Activated CD4-positive, alpha-beta T cell treated with anti-CD3 and anti-CD28 coated beads, Interleukin-2, Interleukin-6, amounts not matched to agents 100 ng/mL and 50 ng/mL, durations not matched to agents 16 hours and 8 hours (primary cell): ENCODE results near the gene SH3BP1.
A peak's percentile ranks its signal among the peaks of the same experiment; 100 is the strongest.

Experiments
- DNase-seq: peaks from one replicate; pipeline ENCODE4 v3.0.0-alpha.2; 2020

The SH3BP1 gene

DNA sequence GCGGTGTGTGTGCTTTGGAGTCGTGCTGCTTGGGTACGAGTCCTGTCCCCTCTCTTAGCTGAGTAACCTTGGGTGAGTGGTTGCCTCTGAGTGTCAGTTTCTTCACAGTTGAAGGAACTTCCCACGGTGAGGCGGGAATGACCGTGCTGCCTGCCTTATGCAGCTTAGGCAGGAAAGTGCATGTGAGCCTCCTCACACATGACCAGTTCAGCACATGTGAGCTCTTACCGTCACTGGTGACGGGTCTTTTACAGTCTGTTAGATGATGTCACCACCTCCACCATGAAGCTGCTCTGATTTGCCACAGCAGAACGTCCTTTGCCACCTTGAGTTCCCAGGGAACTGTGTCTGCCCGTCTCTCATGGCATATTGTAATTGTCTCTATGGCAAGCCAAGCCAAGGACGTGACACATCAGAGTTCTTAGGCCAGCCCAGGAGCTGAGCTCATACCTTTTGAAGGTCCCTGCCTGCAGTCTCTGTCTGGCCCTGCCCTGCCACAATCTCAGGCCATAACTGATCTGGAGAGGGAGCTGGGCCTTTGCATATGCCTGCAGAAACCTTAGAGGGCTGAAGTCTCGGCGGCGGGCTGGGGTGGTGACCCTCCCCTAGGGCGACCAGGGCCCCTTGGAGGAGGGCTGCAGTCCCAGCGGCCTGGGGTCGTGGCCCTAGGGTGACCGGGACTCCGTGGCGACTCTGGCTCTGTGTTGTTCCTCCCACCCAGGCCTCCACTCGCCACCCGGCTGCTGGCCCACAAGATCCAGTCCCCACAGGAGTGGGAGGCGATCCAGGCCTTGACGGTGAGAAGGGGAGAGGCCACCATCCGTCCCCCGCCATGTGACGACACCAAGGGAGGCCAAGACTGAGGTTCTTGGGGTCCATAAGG is 23.0 kb upstream of the SH3BP1 start:
- no peak for DNase-seq

GRCh38 chr22:37617431-37617830 is 22.0 kb upstream of the SH3BP1 start:
- no peak for DNase-seq

GRCh38 chr22:37618072-37618656 is 21.3 kb upstream of the SH3BP1 start:
- DNase-seq, result no peak

DNA sequence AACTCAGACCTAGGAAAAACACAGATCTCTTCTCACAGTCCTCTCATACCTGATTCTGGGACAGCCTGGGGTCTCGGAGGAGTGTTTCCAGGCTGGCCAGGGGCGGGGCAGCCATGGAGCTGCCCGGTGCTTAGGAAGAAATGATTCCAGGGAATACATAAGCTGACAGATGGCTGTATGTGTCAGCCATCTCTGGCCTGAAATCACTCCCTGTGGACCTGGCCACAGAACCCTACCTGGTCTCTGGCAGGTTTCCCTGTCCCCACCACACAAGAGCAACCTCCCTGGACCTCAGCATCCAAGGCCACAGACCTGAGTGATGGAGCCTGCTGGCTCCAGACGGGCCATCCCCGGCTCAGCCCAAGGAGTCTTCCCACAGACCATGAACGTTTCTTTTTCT is 20.8 kb upstream of the SH3BP1 start:
- no peak for DNase-seq

- DNase-seq, result no peak
Observed at GRCh38 chr22:37619991-37620390, 19.5 kb upstream of the SH3BP1 start.

DNA sequence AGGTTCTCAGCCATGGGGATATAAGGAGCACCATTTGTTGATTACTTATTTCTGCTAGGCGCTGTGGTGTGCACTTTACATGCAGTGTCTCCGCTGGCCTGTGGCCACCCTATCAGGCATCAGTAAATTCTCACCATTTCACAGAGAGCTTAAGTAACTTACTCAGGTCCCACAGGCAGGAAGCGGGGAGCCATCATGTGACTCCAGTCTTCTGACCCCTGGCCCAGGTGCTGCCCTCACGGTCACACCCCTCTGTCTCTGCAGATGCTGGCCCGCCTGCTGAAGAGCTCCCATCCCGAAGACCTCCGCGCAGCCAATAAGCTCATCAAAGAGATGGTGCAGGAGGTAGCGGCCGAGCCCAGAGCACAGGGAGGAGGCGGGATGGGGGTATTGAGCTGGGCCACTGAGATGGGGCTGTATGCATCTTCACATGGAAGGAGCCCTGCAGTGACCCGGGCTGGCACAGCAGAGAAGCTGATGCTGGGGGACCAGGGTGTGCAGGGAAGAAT is 18.1 kb upstream of the SH3BP1 start:
- no peak for DNase-seq

- peak; percentile 80 for DNase-seq
Observed at GRCh38 chr22:37623075-37624016, 16.1 kb upstream of the SH3BP1 start.

- no peak for DNase-seq
Observed at GRCh38 chr22:37624017-37624365, 15.5 kb upstream of the SH3BP1 start.

- DNase-seq, result no peak
Observed at GRCh38 chr22:37624876-37625275, 14.6 kb upstream of the SH3BP1 start.

DNA sequence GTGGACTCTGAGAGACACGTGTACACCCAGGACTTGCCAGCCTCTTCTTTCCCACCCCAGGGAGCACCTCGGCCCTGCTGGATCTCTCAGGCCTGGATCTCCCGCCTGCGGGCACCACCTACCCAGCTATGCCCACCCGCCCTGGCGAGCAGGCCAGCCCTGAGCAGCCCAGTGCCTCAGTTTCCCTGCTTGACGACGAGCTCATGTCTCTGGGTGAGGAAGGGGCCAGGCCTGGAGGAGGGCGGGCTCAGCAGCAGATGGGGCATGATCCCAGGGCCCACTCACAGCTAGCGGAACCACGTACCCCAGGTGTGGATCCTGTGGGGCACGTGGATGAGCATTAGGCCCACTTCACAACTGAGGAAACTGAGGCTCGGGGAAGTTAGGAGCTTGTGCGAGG is 13.7 kb upstream of the SH3BP1 start:
- no peak for DNase-seq

DNA sequence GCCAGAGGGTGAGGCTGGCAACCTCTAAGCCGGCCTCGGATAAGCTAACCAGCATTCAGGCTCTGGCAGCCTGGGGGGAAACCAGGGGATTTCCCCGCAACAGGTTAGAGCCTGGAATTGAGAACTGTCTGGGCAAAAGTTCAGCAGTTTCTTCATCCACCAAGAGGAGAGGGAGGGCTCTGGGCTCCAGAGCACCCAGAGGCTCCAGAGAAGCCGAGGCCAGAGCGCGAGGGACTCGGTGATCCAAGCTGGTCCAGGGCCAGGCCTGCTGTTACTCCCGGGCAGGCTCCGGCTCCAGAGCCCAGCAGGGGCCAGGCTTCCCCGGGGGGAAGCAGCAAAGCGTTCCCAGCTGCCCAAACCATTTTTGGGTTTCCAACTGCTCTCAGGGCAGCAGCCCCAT is 13.3 kb upstream of the SH3BP1 start:
- DNase-seq, result no peak

DNA sequence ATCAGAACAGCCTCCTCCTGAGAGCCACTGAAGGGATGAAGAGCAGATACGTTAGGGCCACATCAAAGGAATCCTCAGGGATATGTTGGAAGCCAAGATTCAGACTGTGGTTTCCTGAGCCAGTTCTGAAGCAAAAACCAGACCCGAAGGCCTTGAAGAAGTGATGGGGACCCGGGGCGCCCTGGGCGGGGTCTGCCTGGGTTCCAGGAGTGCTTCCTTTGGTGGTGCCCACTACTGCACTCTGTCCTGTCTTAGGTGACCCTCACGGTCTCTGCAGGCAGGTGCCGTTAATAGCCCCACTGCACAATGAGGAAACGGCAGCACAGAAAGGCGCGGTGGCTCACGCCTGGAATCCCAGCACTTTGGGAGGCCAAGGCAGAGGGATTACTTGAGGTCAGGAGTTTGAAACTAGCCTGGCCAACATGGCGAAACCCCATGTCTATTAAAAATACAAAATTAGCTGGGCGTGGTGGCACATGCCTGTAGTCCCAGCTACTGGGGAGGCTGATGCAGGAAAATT is 12.9 kb upstream of the SH3BP1 start:
- DNase-seq, result no peak

- DNase-seq, result no peak
Observed at GRCh38 chr22:37627121-37627520, 12.3 kb upstream of the SH3BP1 start.

- peak; percentile 66 for DNase-seq
Observed at GRCh38 chr22:37627545-37627944, 11.9 kb upstream of the SH3BP1 start.

DNA sequence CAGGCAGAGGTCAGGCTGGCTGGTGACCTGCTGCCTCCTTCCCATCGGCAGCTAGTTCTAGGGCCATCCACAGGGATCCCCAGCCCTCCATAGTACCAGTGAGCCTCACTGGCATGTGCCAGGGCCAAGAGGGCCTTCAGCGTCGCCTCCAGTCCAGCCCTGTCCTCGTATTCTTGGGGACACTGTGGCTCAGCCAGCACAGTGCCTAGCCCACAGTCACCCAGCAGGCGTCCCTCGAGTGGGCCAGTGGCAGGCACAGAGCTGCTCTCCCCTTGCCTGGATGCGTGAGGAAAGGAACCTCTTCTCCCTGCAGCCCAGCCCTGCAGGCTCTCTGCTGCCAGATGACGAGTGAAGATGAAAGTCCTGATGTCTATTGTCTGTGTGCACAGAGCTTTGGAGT is 10.6 kb upstream of the SH3BP1 start:
- DNase-seq, result no peak

DNA sequence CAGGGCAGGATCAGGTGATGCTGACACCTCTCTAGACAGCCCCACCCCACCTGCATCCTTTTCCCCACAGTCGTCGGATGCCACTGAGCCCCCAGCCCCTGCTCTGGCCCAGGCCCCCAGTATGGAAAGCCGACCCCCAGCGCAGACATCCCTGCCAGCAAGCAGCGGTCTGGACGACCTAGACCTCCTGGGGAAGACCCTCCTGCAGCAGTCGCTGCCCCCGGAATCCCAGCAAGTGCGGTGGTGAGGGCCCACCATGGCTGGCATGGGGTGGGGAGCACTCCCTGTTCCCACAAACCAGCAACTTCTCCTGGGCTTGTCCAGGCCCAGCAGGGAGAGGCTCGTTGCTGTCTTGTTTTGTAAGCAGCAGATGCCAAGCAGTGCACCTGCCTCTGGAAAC is 9.5 kb upstream of the SH3BP1 start:
- no peak for DNase-seq

DNA sequence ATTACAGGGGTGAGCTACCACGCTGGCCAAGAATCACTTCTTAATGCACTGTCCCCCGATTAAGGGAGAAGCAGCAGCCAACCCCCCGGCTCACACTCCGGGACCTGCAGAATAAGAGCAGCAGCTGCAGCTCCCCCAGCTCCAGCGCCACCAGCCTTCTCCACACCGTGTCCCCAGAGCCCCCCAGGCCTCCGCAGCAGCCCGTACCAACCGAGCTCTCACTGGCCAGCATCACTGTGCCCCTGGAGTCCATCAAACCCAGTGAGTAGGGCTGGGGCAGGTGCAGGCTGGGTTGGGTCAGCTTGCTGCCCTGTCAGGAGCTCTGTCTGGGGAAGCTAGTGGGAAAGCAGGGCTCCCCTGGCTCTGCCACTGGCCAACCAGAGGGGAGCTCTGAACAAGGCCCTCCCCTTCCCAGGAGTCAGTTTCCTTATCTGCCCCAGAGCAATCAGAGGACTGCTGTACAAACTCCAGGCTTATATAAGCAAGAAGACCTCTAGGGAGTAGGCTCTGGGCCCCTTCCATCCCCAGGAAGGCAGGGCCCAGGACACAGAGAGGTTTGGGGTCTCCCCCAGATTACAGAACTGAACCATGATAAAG is 8.5 kb upstream of the SH3BP1 start:
- no peak for DNase-seq

DNA sequence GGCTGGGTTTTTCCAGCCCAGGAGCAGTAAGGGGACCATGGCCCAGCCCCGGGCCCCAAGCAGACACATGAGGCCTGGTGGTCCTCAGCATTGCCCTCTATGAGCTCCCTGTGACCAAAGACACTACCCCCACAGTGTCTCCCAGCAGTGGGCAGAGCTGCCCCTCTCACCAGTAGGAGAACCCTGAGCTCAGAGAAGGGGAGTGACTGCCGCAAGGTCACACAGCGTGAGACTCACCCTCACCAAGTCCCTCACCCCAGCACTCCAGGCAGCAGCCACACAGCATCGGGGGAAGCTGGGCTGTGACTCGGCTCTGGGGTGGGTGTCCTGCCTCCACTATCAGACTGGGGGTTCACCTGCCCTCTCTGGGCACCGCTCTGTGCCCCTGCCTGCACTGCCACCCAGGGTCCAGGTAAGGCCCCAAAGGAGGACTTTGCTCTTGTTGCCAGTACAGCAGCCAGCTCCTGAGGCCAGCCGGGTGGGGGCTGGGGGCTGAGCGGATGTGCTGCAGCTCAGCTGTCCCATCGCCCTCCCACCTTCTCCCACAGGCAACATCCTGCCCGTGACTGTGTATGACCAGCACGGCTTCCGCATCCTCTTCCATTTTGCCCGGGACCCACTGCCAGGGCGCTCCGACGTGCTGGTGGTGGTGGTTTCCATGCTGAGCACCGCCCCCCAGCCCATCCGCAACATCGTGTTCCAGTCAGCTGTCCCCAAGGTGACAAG is 7.9 kb upstream of the SH3BP1 start:
- no peak for DNase-seq

GRCh38 chr22:37632174-37633088 is 7.0 kb upstream of the SH3BP1 start:
- DNase-seq, result peak; percentile 42

DNA sequence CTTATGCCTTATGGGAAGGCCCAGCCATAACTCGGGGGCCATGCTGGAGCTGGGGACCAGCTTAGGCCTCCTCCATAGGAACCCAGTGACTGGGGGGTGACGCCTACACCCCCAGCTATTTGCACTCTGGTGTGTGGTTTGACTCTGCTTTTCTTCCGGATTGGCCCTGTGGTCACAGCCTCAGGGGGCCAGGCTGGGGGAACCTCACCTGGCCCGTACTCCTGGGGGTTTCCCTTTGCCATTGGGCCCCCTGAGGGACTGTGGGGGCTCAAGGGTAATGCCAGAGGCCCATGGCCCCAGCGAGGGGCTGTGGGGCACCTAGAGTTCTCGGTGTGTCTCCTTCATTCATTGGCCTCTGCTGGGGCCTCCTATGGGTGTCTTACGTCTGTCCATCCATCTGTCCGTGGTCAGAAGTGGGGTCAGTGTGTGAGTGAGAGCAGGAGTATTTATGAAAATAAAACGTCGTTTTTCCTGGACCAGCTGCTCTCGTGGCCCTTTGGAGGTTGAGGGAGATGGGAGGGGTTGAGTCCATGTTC is 6.3 kb upstream of the SH3BP1 start:
- peak; percentile 67 for DNase-seq
